ENCODE data around the gene KRTAP13-4. TPM values are rescaled to one million over a fixed set of nuclear protein-coding genes. Genes with fewer than 3 reads are reported as not detected.

KRTAP13-4 gene
- polyA plus RNA-seq, 1 experiment: not detected

GRCh38 chr21:30463713-30464112 is 33.7 kb downstream of the KRTAP13-4 start:
- no peak for DNase-seq (ENCODE audit: low read depth)
- no peak for TF ChIP-seq CTCF (IDR thresholded peaks at IDR 0.05; ENCODE audit: insufficient read depth, low read depth, low read length)
- ChIA-PET POLR2A (no interaction called here), CTCF (no interaction called here)
- Histone ChIP-seq H3K36me3 (ENCODE audit: control insufficient read depth, insufficient read depth, low read length) (no peaks in the 10 kb centered on the region), H3K4me3 (ENCODE audit: low read depth, low read length) (no peak overlapping the region), H3K27me3 (ENCODE audit: control insufficient read depth, insufficient read depth, low read length) (no peaks in the 10 kb centered on the region)

- TF ChIP-seq CTCF (IDR thresholded peaks at IDR 0.05; ENCODE audit: insufficient read depth, low read depth, low read length): no peak
- Histone ChIP-seq H3K27me3 (ENCODE audit: control insufficient read depth, insufficient read depth, low read length) (no peaks in the 10 kb centered on the region), H3K4me3 (ENCODE audit: low read depth, low read length) (no peak overlapping the region), H3K36me3 (ENCODE audit: control insufficient read depth, insufficient read depth, low read length) (no peaks in the 10 kb centered on the region)
- POLR2A ChIA-PET: no interaction called here
- DNase-seq (ENCODE audit: low read depth): no peak
- CTCF ChIA-PET: no interaction called here
These were observed 39.1 kb downstream of the KRTAP13-4 start for GRCh38 chr21:30468900-30469714.

GRCh38 chr21:30478004-30478403 is 48.0 kb downstream of the KRTAP13-4 start:
- ChIA-PET POLR2A (no interaction called here), CTCF (no interaction called here)
- H3K36me3 ChIP-seq (ENCODE audit: control insufficient read depth, insufficient read depth, low read length): no peaks in the 10 kb centered on the region
- TF ChIP-seq CTCF (IDR thresholded peaks at IDR 0.05; ENCODE audit: insufficient read depth, low read depth, low read length): no peak
- no peak for DNase-seq (ENCODE audit: low read depth)
- no peaks in the 10 kb centered on the region for H3K27me3 ChIP-seq (ENCODE audit: control insufficient read depth, insufficient read depth, low read length)
- H3K4me3 ChIP-seq (ENCODE audit: low read depth, low read length): no peak overlapping the region

- POLR2A ChIA-PET: no interaction called here
These were observed 49.2 kb downstream of the KRTAP13-4 start for GRCh38 chr21:30479259-30479658.

GRCh38 chr21:30480145-30480544 is 50.1 kb downstream of the KRTAP13-4 start, which contains the start of gene KRTAP19-1:
KRTAP19-1 (minus strand) TSS chr21:30480367; CDS start chr21:30480317, 50 bp downstream.
- Histone ChIP-seq H3K27me3 (ENCODE audit: control insufficient read depth, insufficient read depth, low read length) (no peaks in the 10 kb centered on the region), H3K36me3 (ENCODE audit: control insufficient read depth, insufficient read depth, low read length) (no peaks in the 10 kb centered on the region), H3K4me3 (ENCODE audit: low read depth, low read length) (no peak within 1 kb of the TSS)
- CTCF ChIA-PET: no interaction called here
- POLR2A ChIA-PET: no interaction called here
- DNase-seq (ENCODE audit: low read depth): no peak
- no peak for TF ChIP-seq CTCF (IDR thresholded peaks at IDR 0.05; ENCODE audit: insufficient read depth, low read depth, low read length)

More at GRCh38 chr21:30479259-30479658, 49.2 kb downstream of the KRTAP13-4 start:
- TF ChIP-seq CTCF (IDR thresholded peaks at IDR 0.05; ENCODE audit: insufficient read depth, low read depth, low read length): no peak
- Histone ChIP-seq H3K36me3 (ENCODE audit: control insufficient read depth, insufficient read depth, low read length) (no peaks in the 10 kb centered on the region), H3K4me3 (ENCODE audit: low read depth, low read length) (no peak overlapping the region), H3K27me3 (ENCODE audit: control insufficient read depth, insufficient read depth, low read length) (no peaks in the 10 kb centered on the region)
- CTCF ChIA-PET: no interaction called here
- no peak for DNase-seq (ENCODE audit: low read depth)

Other genes with a start within 250 kb of the KRTAP13-4 start
- not detected in 2 replicates for gene CLDN8, start 214.1 kb upstream of the KRTAP13-4 start, polyA plus RNA-seq (2011; rRNA removed)
- gene KRTAP24-1, start 147.3 kb upstream of the KRTAP13-4 start, polyA plus RNA-seq (2011; rRNA removed): not detected in 2 replicates
- not detected in 2 replicates for gene KRTAP25-1, start 140.7 kb upstream of the KRTAP13-4 start, polyA plus RNA-seq (2011; rRNA removed)
- gene KRTAP26-1, start 109.9 kb upstream of the KRTAP13-4 start, polyA plus RNA-seq (2011; rRNA removed): not detected in 2 replicates
- not detected in 2 replicates for gene KRTAP27-1, start 92.5 kb upstream of the KRTAP13-4 start, polyA plus RNA-seq (2011; rRNA removed)
- gene KRTAP23-1, start 81.6 kb upstream of the KRTAP13-4 start, polyA plus RNA-seq (2011; rRNA removed): not detected in 2 replicates
- not detected in 2 replicates for gene KRTAP13-2, start 57.9 kb upstream of the KRTAP13-4 start, polyA plus RNA-seq (2011; rRNA removed)
- not detected in 2 replicates for gene KRTAP13-1, start 34.2 kb upstream of the KRTAP13-4 start, polyA plus RNA-seq (2011; rRNA removed)
- gene KRTAP13-3, start 4.3 kb upstream of the KRTAP13-4 start, polyA plus RNA-seq (2011; rRNA removed): not detected in 2 replicates
- not detected in 2 replicates for gene KRTAP15-1, start 10.1 kb downstream of the KRTAP13-4 start, polyA plus RNA-seq (2011; rRNA removed)
- gene KRTAP19-1, start 50.1 kb downstream of the KRTAP13-4 start, polyA plus RNA-seq (2011; rRNA removed): not detected in 2 replicates
- gene KRTAP19-2, start 57.2 kb downstream of the KRTAP13-4 start, polyA plus RNA-seq (2011; rRNA removed): not detected in 2 replicates
- gene KRTAP19-3, start 61.8 kb downstream of the KRTAP13-4 start, polyA plus RNA-seq (2011; rRNA removed): not detected in 2 replicates
- not detected in 2 replicates for gene KRTAP19-4, start 66.9 kb downstream of the KRTAP13-4 start, polyA plus RNA-seq (2011; rRNA removed)
- gene KRTAP19-5, start 71.9 kb downstream of the KRTAP13-4 start, polyA plus RNA-seq (2011; rRNA removed): not detected in 2 replicates
- gene KRTAP19-6, start 111.6 kb downstream of the KRTAP13-4 start, polyA plus RNA-seq (2011; rRNA removed): not detected in 2 replicates
- not detected in 2 replicates for gene KRTAP19-7, start 131.1 kb downstream of the KRTAP13-4 start, polyA plus RNA-seq (2011; rRNA removed)
- not detected in 2 replicates for gene KRTAP22-2, start 160.2 kb downstream of the KRTAP13-4 start, polyA plus RNA-seq (2011; rRNA removed)
- not detected in 2 replicates for gene KRTAP6-3, start 162.2 kb downstream of the KRTAP13-4 start, polyA plus RNA-seq (2011; rRNA removed)
- not detected in 2 replicates for gene KRTAP6-2, start 168.7 kb downstream of the KRTAP13-4 start, polyA plus RNA-seq (2011; rRNA removed)
- gene KRTAP22-1, start 170.9 kb downstream of the KRTAP13-4 start, polyA plus RNA-seq (2011; rRNA removed): not detected in 2 replicates
- gene KRTAP6-1, start 183.7 kb downstream of the KRTAP13-4 start, polyA plus RNA-seq (2011; rRNA removed): not detected in 2 replicates
- not detected in 2 replicates for gene KRTAP20-1, start 186.2 kb downstream of the KRTAP13-4 start, polyA plus RNA-seq (2011; rRNA removed)
- not detected in 2 replicates for gene KRTAP20-4, start 190.4 kb downstream of the KRTAP13-4 start, polyA plus RNA-seq (2011; rRNA removed)
- not detected in 2 replicates for gene KRTAP20-2, start 205.0 kb downstream of the KRTAP13-4 start, polyA plus RNA-seq (2011; rRNA removed)
- not detected in 2 replicates for gene KRTAP20-3, start 212.6 kb downstream of the KRTAP13-4 start, polyA plus RNA-seq (2011; rRNA removed)

Measured in BJ (cell line).